HG03575 (cell line): Measurements from ENCODE around the gene STRIP1.
"Not testable (repeated sequence)": the region's sequence is repeated elsewhere in the genome, so short reads cannot be mapped to it uniquely, and the experiment has no call there.

ENCODE experiments used
- ATAC-seq: cut with Tn5 transposase; IDR thresholded peaks from one replicate; pipeline ENCODE4 v1.9.1; 2021; ENCODE audit not compliant: unreplicated experiment, insufficient number of reproducible peaks, low FRiP score; ENCODE audit errors: extremely low read depth

The STRIP1 gene

GRCh38 chr1:110064576-110065337, 30.3 kb downstream of the STRIP1 start:
- no peak for ATAC-seq

DNA sequence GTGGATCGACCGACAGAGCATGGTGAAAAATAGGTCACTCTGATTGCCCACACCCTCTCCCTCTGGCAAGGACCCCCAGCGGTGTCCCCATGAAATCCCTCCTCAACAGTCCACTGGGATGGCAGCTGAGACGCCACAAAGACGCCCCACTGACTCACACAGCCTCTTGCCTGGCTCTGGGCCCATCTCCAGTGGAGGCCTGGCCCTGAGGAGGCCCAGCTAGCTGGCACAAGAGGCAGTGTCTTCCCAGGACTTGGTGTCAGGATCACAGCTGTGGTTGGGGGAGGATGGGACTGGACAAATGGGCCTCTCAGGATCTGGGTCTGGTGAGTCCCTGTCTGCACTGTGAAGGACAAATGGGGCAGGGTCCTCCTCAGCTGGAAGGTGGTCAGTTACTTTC, 31.4 kb downstream of the STRIP1 start:
- no peak for ATAC-seq

DNA sequence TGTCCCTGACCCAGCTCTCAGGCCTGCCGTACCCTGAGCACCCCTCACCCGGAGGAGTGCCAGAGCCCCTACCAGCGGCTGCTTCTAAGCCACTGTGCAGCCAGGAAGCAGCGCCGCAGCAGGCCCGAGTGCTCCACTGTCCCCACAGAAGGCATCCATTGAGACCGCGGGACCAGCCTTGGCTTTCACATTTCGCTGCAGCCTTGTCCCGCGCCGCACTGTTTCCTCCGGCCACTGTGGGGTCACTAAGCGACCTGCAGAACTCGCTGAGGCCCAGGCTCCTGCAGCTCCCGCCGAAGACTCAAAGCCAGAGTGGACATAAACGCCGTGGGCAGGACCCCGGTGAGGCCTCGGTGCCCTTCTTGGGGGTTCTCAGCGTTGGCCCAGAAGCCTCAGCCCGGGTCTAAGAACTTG, 33.1 kb downstream of the STRIP1 start:
- ATAC-seq: no peak

DNA sequence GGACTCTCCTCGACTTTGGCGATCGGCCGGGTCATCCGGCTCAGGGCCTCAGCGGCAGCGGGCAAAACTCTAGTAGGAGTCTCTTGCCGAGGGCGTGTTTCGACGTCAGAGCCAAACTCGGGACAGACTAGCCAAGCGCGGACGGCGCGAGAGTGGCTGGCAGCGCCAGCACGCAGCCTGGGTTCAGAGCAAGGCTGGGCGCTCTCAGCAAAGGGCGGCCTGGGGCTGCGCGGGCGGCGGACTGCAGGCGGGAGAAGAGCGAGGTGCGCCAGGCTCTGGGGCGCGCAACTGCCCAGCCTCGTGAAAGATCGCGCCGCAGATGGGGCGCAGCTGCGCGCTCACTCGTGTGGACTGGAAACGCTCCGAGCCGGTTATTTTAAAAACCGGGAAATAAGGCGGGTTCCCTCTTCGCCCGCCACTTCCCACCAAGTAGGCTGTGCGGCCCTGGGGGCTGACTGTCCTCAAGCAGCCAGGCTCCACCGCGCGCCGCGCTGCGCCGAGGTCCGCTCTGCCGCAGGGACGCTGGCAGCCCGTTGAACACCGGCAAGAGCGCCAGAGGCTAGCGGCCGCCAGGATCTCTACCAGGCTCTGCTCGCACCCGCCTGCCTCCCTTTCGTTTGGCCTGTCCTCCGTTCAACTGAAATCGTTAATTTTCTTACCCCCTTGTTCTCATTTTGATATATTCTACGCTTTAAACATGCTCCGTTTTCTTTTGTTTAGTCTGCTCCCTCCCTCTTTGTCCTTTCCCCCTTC, 33.6 kb downstream of the STRIP1 start:
- no peak for ATAC-seq

DNA sequence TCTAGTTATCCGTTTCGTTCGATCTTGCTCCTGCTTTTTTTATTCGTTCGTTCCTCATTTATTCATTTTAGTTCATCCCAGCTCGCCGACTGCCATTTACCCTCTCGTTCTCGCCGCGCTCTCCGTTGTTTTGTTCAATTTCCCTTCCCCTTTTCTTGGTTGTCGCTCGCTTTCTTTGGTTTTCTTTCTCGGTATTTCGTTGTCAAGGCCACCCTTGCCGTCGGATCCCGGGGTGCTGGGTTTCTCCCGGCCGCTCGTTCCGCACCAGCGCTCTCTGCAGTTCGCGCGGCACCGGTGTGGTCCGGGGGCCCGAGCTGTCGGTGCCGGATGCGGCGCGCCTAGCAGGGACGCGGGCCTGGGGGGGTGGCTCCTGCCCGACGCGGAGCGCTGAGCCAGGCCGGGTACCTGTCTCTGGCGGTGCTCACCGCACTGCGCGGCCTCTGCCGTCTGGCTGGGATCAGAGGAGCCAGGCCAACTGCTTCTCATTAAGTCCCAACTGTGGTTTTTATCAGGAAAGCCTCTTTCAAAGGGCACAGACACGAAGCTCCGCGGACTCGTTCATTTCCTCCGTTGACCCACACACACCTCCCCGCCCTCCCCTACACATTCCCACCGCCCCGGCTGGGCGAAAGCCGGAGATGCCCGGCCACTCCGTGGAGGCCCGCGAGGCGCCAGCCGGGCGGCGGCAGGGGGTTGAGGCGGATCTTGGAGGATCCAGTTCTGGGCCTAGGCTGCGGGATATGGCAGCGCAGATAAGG, 34.4 kb downstream of the STRIP1 start:
- no peak for ATAC-seq

DNA sequence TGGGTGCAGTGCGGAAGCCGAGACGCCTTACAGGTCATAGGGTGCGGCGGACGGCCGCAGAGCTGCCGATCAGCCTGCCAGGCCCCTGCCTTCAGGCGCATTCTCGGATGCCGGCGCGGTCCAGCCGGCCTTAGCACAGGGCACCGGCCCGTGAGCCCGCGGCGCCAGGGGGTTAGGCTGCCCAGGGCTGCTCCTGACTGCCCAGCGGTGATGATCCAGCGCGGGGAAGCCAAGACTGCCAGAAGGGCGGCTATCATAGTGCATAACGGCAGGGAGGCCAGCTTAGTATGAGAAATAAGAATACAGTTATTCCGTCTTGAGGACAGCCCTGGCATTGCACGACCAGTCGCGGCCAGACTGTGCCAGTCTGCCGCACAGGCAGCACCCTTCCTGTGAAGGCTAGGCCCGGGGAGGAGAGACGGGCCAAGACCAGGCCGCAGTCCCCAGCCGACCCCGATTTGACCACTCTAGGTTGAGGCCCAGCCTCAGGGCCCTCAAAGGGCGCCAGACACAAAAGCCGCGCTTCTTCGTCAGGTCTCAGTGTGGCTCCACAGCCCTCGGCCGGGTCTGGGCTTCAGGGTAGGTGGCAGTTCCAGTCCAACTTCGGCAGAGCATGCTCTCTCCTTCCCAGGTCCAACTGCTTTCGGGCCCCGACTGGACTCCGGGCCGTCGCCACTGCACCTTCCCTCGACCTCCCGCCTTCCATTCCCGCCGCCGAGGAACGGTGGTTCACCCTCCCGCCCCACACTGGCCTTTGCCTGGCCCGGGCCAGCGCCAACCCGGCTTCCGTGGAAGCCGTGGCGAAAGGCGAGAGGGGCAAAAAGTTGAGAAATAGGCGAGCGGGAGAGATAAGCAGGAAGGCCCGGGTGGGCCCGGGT, 35.2 kb downstream of the STRIP1 start:
- no peak for ATAC-seq

GRCh38 chr1:110070282-110070669, 35.9 kb downstream of the STRIP1 start:
- ATAC-seq: no peak

DNA sequence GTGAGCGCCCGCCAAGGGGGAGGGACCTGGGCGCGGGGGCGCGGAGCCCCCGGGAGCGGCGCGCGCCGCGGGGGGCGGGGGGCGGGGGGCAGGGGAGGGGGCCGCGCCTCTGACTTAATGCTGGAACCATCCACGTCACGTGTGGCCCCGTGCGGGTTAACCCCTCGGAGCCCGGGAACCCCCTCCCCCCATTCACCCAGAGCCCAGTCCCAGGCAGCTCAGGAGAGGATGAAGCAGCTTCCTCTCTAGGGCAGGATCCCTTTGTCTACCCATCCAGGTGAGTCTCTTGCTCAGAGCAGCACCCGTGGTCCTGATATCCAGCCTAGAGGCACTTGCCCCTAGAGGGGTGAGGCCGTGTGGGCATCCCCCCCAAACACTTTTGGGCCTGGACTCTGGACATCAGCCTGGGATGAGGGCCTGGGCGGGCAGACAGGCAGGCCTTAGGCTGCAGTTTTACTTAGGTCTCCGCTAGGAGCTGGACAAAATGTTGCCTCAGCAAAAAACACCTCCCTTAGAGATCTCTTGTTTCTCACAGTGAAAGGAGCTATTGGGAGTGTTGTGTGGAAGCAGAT, 36.3 kb downstream of the STRIP1 start, which contains the start of gene ALX3:
Gene ALX3 (minus strand): TSS at position 2 of the 572 bp plus-strand sequence. CDS start 60 bp downstream, outside the sequence.
- ATAC-seq: no peak

- no peak for ATAC-seq
These were observed 39.7 kb downstream of the STRIP1 start for GRCh38 chr1:110074166-110074565.

GRCh38 chr1:110076789-110077500, 42.5 kb downstream of the STRIP1 start:
- no peak for ATAC-seq

DNA sequence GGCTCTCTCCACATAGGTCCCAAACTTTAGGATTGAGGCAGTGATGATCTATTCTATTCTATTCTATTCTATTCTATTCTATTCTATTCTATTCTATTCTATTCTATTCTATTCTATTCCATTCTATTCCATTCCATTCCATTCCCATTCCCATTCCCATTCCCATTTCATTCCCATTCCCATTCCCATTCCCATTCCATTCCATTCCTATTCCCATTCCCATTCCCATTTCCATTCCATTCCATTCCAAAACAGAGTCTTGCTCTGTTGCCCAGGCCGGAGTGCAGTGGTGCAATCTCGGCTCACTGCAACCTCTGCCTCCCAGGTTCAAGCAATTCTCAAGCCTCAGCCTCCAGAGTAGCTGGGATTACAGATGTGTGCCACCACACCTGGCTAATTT, 45.6 kb downstream of the STRIP1 start:
- ATAC-seq: not testable (repeated sequence)

DNA sequence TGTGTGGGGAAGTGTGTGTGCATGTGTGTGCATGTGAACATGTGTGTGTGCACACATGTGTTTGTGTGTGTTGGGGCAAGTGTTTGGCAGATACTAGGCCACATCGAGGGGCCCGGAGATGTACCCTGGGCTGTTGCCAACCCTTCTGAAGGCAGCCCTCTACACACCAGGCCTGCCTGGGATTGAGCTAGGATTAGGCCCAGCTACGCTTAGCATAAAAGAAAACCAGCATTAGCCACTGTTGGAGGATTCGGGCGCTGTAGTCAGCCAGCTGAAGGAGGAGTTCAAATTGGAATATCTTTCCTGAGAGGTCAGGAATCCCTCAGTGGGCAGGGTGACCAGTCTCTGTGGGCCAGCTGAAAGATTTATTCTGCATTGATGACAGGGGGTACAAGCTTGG, 46.6 kb downstream of the STRIP1 start:
- ATAC-seq: no peak

- no peak for ATAC-seq
These were observed 48.1 kb downstream of the STRIP1 start for GRCh38 chr1:110082477-110082876.

- no peak for ATAC-seq
These were observed 48.8 kb downstream of the STRIP1 start for GRCh38 chr1:110083061-110083865.

GRCh38 chr1:110083866-110084226, 49.4 kb downstream of the STRIP1 start:
- no peak for ATAC-seq

GRCh38 chr1:110084227-110085078, 50.0 kb downstream of the STRIP1 start:
- ATAC-seq: no peak
